ENCODE data around the gene DCAF11.
A peak's percentile ranks its signal among the peaks of the same experiment; 100 is the strongest.

Gene DCAF11

GRCh38 chr14:24143511-24143910 lies 28.9 kb downstream of the DCAF11 start:
- DNase-seq: no peak

GRCh38 chr14:24144451-24144850 lies 29.9 kb downstream of the DCAF11 start:
- DNase-seq: no peak

DNA sequence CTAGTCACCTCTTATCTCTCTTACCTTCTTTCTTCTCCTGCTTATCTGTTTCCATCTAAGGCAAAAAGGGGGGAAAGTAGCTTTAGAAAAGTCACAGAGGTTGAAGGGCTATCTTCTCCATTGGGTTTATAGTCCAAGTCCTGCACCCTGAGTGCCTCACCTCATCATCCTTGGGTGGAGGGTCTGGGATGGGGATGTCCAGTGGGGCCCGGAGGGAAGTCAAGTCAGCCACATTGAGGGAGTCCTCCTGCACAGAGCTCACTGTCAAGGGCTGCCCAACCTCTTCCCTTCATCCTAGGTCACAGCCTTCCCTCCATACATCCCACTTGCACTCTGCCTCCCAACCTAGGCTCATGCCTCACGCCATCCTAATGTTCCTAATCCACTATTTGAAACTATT lies 30.6 kb downstream of the DCAF11 start:
- no peak for DNase-seq

GRCh38 chr14:24145690-24146452 lies 31.3 kb downstream of the DCAF11 start:
- no peak for DNase-seq

GRCh38 chr14:24146453-24146977 lies 31.9 kb downstream of the DCAF11 start, which contains the start of gene PSME2:
TSS of gene PSME2 (minus strand) at chr14:24146610. CDS start at chr14:24146581, 29 bp downstream.
- peak; percentile 89 for DNase-seq

GRCh38 chr14:24146978-24147760 lies 32.6 kb downstream of the DCAF11 start, which contains the start of gene RNF31:
TSS of gene RNF31 (plus strand) at chr14:24147498. CDS start at chr14:24147699, 201 bp downstream.
- peak; percentile 97 for DNase-seq

- no peak for DNase-seq
These were observed 33.3 kb downstream of the DCAF11 start for GRCh38 chr14:24147761-24148428.

DNA sequence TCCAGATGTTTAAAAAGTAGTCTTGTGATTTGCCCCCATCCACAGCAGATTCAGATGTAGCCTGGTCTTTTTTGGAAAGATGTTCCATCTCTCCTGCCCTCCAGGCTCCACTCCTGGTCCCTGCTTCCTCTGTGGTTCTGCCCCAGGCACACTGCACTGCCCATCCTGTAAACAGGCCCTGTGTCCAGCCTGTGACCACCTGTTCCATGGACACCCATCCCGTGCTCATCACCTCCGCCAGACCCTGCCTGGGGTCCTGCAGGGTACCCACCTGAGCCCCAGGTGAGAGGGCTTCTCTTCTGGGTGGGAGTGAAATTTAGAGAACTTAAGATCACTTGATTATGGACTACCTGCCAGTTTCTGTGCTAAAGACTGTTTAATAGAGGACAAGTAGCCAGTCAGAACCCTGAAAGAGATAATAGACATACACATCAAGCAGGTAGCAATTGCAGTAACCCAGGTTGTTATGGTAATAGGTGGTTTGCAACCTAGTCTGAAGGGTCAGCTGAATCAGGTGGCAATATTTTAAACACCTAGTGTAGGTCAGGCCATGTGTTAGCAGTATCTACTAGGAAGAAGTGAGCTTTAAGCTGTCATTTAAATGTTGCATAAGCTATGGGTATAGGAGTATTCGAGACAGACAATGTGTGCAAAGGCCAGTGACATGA lies 34.9 kb downstream of the DCAF11 start:
- no peak for DNase-seq

DNA sequence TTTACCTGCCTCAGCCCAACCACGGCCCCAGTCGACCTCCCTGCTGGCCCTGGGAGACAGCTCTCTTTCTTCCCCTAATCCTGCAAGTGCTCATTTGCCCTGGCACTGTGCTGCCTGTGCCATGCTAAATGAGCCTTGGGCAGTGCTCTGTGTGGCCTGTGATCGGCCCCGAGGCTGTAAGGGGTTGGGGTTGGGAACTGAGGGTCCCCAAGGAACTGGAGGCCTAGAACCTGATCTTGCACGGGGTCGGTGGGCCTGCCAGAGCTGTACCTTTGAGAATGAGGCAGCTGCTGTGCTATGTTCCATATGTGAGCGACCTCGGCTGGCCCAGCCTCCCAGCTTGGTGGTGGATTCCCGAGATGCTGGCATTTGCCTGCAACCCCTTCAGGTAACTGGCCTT lies 35.5 kb downstream of the DCAF11 start:
- no peak for DNase-seq

GRCh38 chr14:24150567-24150966 lies 36.0 kb downstream of the DCAF11 start:
- no peak for DNase-seq

DNA sequence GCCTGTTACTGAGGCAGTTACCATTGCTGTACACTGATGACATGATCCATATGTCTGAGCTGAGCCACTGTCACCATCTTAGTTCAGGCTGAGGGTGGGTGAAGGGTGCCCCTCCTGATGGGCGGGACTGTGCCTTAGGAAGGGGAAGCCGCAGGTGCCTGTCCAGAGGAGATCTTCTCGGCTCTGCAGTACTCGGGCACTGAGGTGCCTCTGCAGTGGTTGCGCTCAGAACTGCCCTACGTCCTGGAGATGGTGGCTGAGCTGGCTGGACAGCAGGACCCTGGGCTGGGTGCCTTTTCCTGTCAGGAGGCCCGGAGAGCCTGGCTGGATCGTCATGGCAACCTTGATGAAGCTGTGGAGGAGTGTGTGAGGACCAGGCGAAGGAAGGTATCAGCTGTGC lies 36.4 kb downstream of the DCAF11 start:
- no peak for DNase-seq

DNA sequence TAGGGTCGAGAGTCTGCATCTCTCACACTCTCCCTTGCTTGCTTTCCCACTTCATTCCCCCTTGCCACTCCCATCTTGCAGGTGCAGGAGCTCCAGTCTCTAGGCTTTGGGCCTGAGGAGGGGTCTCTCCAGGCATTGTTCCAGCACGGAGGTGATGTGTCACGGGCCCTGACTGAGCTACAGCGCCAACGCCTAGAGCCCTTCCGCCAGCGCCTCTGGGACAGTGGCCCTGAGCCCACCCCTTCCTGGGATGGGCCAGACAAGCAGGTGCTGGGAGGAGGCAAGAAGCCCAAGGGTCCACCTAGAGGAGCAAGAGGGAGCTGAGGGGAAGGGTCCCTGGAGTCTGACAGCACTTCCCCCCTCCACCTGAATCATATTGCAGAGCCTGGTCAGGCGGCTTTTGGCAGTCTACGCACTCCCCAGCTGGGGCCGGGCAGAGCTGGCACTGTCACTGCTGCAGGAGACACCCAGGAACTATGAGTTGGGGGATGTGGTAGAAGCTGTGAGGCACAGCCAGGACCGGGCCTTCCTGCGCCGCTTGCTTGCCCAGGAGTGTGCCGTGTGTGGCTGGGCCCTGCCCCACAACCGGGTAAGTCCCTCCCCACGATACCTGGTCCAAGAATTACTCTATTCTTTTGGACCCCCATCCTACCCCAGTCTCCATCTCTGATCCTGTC lies 37.0 kb downstream of the DCAF11 start:
- no peak for DNase-seq

DNA sequence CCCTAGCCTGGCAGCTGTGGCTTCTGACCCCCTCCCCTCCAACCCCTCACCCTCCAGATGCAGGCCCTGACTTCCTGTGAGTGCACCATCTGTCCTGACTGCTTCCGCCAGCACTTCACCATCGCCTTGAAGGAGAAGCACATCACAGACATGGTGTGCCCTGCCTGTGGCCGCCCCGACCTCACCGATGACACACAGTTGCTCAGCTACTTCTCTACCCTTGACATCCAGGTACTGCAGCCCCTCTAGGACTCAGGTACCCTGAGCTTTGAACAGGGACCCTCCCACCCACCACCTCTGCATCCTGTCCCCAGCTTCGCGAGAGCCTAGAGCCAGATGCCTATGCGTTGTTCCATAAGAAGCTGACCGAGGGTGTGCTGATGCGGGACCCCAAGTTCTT lies 40.5 kb downstream of the DCAF11 start:
- no peak for DNase-seq

GRCh38 chr14:24156840-24157239 lies 42.3 kb downstream of the DCAF11 start:
- DNase-seq: no peak

- no peak for DNase-seq
These were observed 42.8 kb downstream of the DCAF11 start for GRCh38 chr14:24157331-24157730.

- no peak for DNase-seq
These were observed 45.4 kb downstream of the DCAF11 start for GRCh38 chr14:24159777-24160498.

DNA sequence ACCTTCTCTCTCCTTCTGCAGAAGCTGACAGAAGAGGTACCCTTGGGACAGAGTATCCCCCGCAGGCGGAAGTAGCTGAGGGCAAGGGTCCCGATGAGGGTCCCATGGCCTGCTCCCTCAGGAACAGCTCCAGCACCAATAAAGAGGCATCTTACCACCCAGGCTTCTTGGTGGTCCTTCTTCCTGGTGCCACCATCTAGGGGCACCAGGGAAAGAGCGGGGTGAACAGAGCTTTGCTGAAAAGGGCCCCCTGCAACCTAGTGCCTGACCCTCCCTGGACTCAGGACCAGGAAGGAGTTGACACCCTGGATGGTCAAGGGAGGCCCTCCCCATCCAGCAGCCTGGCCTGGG lies 45.9 kb downstream of the DCAF11 start:
- no peak for DNase-seq

DNA sequence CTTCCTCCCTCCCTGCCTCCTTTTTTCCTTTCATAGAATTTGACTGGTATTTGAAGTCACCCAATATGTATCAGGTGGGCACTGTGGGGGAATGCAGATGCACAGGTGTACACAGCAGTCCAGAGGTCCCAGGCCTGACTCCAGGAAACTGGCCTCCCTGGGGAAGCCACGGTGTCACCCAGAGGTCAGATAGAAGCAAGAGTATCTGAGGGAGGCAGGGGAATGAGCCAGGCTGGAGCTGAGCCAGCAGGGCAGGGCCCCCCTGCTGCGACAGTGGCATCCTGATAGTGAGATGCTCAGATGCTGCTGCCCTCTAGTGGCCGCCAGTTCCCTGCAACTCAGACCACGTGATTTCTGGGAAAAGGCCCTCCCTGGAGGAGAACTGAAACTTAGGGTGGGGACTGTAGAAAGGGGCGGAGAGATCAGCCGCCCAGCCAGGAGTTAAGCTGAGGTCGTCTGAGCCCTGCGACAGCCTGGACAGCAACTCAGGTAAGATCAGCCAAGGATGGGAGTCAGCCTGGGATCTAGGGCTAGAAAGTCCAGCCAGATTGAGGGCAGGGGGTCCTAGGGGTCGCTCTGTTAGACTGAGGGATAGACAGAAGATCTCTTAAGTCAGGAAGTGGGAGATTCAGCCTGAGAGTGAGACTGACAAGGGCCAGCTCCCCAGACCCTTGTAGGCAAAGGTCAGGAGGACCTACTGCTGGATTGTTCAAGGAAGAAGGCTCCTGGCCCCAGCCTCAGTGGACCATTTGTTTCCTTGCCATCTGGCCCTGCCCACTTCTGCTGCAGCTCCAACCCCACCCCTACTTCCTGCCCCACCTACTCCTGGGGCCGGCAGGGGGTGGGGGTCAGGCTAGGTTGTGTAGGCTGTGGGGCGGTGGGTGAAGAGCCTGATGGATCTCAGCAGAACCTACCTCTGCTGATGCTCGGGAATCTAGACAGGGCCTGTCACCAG lies 46.5 kb downstream of the DCAF11 start, which contains the start of gene IRF9:
TSS of gene IRF9 (plus strand) at position 416 of the 955 bp plus-strand sequence. CDS start 880 bp downstream, outside the sequence.
- peak; percentile 98 for DNase-seq

- no peak for DNase-seq
These were observed 47.5 kb downstream of the DCAF11 start for GRCh38 chr14:24162093-24162492.

DNA sequence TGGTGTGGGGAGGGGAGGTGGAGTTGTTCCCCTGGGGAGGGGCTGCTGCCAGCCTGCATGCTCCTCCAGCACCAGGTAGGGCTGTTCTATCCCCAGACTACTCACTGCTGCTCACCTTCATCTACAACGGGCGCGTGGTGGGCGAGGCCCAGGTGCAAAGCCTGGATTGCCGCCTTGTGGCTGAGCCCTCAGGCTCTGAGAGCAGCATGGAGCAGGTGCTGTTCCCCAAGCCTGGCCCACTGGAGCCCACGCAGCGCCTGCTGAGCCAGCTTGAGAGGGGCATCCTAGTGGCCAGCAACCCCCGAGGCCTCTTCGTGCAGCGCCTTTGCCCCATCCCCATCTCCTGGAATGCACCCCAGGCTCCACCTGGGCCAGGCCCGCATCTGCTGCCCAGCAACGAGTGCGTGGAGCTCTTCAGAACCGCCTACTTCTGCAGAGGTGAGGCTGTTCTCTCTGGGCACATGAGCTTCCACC lies 50.0 kb downstream of the DCAF11 start:
- DNase-seq: no peak

Measured in CD4-positive, alpha-beta T cell treated with Interleukin-12 subunit alpha and Interleukin-12 subunit beta, for 1 hour (primary cell).